H1 (cell line): Measurements from ENCODE around the gene PDK2. TPM values are rescaled to one million over a fixed set of nuclear protein-coding genes. Genes with fewer than 3 reads are reported as not detected.

ENCODE experiments used
- EP300 ChIP-seq, 2 experiments: IDR thresholded peaks; 1 replicate in 1 of 2; 2 replicates in 1 of 2; pipeline ENCODE4 v1.6.1; 2011 to 2012; ENCODE audit warnings: low read depth in 2 of 2, low read length in 2 of 2, mild to moderate bottlenecking in 2 of 2, borderline replicate concordance in 1 of 2, inconsistent platforms in 1 of 2, moderate library complexity in 1 of 2
- NRF1 ChIP-seq: IDR thresholded peaks from 2 replicates; pipeline ENCODE4 v1.6.1; 2011; ENCODE audit warnings: mild to moderate bottlenecking, low read depth, low read length, improper control_type of control experiment
- POLR2AphosphoS5 ChIP-seq: IDR thresholded peaks from 2 replicates; pipeline ENCODE4 v1.6.1; 2011; ENCODE audit warnings: low read depth, low read length
- polyA plus RNA-seq, 7 experiments: library from polyadenylated mRNA; depleted of rRNA in 3 of 7; stranded (reverse) in 5 of 7; unstranded in 2 of 7; fragments of >200 nt in 5 of 7; fragments of 200-250 nt in 2 of 7; gene quantifications; 1 replicate in 5 of 7; 2 replicates in 1 of 7; 4 replicates in 1 of 7; pipeline versions ENCODE4 v1.2.1 to v1.2.3, GENCODE V29; 2011 to 2013; ENCODE audit warnings: missing spikeins in 2 of 7, mixed read lengths in 2 of 7
- total RNA-seq: library from RNA; stranded (reverse); fragmentation: NEBNext Ultra II Directional; extraction: Animal tissue kit (Norgen Biotek cat#: 25700); gene quantifications from 2 replicates; pipeline ENCODE4 v1.2.1, GENCODE V29; 2021
- TF ChIP-seq, protein P1 (sequence below), 3 experiments: IDR thresholded peaks; 1 replicate in 2 of 3; 2 replicates in 1 of 3; pipeline versions ENCODE4 v1.5.1 to v1.6.1; 2011; ENCODE audit warnings: low read length in 3 of 3, mild to moderate bottlenecking in 3 of 3, inconsistent platforms in 2 of 3, low read depth in 1 of 3, moderate library complexity in 1 of 3; ENCODE audit not compliant: insufficient read depth in 1 of 3; ENCODE audit errors: control extremely low read depth in 1 of 3
- TF ChIP-seq, protein P2 (sequence below): IDR thresholded peaks from 2 replicates; pipeline ENCODE4 v1.6.1; 2012; ENCODE audit warnings: inconsistent platforms

PDK2 gene
- total and polyA plus RNA-seq, 2 of the 8 experiments (the other 6 are each of a cell fraction or from before 2014, with no cell fraction given) = 18.3 to 121 TPM

DNA sequence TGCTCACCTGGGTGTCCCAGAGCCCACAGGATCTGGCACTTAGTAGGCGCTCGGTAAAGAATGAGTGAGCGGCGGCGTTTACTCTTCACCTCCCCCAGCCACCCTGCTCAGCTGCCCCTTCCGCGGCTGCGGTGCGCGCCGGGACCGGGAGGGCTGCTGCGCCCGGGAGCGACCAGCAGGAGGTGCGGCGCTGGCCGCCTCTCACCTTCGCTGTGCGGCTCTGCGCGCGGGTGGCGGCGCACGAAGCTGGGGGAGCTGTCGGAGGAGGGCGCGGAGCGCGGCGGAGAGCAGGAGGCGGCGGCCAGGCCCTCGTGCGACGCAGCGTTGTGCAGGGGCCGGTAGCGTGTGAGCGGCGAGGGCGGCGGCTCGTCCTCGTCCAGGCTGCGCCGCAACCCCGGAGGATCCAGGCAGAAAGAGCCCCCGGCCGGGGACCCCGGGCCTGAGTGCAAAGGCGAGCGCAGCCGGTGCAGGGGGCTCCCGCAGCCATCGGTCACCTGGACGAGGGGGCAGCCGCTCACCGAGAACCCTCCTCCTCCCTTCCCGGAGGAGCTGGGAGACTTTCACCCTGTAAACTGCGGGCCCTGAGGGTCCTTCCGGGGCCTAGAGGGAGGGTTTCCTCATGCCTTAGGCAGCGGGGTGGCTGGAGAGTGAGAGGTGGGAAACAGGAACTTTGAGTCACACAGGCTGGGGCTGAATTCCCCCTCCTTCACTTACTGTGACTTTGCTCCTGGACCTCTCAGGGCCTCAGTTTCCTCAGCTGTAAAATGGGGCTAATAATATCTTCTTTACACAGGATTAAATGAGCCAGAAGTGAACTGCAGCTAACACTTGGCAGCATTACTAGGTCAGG lies 22.3 kb downstream of the PDK2 start (continued):
- TF ChIP-seq, protein P1, sequence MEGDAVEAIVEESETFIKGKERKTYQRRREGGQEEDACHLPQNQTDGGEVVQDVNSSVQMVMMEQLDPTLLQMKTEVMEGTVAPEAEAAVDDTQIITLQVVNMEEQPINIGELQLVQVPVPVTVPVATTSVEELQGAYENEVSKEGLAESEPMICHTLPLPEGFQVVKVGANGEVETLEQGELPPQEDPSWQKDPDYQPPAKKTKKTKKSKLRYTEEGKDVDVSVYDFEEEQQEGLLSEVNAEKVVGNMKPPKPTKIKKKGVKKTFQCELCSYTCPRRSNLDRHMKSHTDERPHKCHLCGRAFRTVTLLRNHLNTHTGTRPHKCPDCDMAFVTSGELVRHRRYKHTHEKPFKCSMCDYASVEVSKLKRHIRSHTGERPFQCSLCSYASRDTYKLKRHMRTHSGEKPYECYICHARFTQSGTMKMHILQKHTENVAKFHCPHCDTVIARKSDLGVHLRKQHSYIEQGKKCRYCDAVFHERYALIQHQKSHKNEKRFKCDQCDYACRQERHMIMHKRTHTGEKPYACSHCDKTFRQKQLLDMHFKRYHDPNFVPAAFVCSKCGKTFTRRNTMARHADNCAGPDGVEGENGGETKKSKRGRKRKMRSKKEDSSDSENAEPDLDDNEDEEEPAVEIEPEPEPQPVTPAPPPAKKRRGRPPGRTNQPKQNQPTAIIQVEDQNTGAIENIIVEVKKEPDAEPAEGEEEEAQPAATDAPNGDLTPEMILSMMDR (IDR thresholded peaks at IDR 0.05; ENCODE audit: control extremely low read depth in 1 of 3, insufficient read depth in 1 of 3, low read depth in 1 of 3, low read length in 3 of 3) = peak; percentile 70 to 83 (median 75)
- 0 out of 3 replicates have a peak, but pooled peaks of 1 of the 2 experiments have one; percentile 23 for TF ChIP-seq EP300 (IDR thresholded peaks at IDR 0.05; ENCODE audit: borderline replicate concordance in 1 of 2, low read depth in 2 of 2, low read length in 2 of 2)
- TF ChIP-seq, protein P2, sequence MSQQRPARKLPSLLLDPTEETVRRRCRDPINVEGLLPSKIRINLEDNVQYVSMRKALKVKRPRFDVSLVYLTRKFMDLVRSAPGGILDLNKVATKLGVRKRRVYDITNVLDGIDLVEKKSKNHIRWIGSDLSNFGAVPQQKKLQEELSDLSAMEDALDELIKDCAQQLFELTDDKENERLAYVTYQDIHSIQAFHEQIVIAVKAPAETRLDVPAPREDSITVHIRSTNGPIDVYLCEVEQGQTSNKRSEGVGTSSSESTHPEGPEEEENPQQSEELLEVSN = peak; percentile 91
- no peak for TF ChIP-seq NRF1
- TF ChIP-seq POLR2AphosphoS5 = peak; percentile 30; the same call in 1 of the 2 replicates
